IPS-NIHi11 (cell line): ENCODE results near the gene UBE2J2.
"Not testable (repeated sequence)": the region's sequence is repeated elsewhere in the genome, so short reads cannot be mapped to it uniquely, and the experiment has no call there.

Experiments
- DNase-seq: peaks from one replicate; pipeline ENCODE4 v3.0.0; 2012; ENCODE audit warnings: mixed read lengths, low spot score

The UBE2J2 gene

DNA sequence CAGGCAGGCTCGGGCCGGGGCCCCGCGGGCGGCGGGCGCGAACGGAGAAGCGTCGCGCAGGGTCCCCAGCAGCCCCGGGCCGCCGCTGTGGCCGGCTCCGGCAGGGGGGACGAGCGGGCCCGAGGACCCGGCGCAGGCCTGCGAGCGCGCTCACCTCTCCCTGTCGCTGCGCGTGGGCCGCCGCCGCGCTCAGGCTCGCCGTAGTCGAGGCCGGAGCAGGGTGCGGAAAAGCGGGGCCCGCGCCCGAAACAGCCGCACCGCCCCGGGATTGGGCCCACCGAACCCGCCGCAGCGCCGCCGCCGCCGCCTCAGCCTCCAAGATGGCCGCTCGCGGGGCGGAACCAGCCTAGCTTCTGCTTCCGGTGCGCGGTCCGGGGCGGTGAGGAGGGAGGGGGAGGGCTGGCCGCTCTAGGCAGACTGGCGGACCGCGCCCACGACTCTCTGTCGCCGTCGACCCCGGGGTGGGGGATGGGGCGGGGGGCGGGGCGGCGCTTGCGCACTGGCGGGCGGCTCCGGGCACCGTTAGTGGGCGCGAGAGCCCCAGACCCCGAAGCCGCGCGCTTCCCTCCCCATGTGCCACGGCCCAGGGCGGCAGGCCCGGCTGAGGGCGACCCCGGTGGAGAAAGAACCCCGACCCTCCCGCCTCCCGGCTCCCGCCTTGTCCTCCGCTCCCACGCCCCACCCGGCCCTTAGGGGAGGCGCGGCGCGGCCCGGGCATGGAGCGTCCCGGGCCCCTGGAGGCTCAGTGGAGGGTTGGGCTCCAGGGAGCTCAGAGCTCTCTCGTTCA is at the start of gene UBE2J2:
Gene UBE2J2, minus strand, starts transcription at position 343 of the 787 bp plus-strand sequence. CDS start 5,862 bp downstream, outside the sequence.
- peak; percentile 100 for DNase-seq

DNA sequence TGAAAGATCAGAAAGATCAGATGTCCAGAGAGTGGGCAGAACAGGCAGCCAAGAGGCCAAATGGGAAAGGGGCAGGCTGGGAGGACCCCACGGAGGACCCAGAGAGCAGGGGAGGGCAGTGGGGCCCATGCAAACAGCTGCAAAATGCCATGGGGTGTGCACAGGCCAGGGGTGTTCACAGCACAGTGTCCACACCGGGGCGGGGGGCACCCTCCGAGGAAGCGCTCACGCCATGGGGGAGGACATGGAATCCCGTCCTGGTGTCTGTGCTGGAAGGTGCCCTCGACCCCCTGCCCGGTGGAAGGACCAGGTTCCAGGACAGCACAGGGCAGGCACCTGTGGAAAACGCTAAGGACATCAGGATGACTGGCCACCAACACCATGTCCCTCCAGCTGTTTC is 49.3 kb upstream of the UBE2J2 start:
- no peak for DNase-seq

DNA sequence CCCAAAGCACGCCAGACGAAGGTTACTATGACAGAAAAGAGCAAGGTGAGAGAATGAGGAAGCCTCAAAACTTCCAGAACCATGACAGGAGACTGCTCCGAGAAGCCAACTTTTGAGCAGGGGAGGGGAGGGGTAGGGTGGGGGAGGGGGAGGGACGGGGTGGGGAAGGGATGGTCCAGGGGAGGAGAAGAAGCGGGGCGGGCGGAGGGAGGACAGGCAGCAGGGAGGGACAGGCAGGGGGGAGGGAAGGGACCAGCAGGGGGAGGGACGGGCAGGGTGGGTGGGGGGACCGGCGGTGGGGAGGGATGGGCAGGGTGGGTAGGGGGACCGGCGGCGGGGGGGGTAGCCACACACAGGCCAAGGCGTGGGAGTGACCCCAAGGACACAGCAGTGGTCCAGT is 48.8 kb upstream of the UBE2J2 start:
- DNase-seq: no peak

DNA sequence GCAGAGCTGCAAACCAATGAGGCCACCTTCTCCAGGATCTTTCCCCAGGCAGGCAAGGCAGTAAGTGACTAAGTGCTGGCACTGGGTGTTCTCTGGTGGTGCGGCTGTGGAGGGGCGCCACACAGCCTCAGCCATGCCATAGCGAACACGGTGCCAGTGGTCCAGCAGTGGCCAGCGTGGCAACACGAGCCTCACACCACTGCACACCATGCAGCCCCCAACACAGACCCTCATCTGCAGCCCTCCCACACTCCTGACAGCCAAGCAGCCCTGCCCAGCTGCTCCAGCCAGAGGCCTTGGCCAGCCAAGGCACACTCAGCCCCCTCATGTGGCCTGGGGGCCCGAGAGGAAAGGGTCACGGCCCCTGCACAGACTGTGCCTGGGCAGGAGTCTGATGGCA is 47.8 kb upstream of the UBE2J2 start:
- no peak for DNase-seq

DNA sequence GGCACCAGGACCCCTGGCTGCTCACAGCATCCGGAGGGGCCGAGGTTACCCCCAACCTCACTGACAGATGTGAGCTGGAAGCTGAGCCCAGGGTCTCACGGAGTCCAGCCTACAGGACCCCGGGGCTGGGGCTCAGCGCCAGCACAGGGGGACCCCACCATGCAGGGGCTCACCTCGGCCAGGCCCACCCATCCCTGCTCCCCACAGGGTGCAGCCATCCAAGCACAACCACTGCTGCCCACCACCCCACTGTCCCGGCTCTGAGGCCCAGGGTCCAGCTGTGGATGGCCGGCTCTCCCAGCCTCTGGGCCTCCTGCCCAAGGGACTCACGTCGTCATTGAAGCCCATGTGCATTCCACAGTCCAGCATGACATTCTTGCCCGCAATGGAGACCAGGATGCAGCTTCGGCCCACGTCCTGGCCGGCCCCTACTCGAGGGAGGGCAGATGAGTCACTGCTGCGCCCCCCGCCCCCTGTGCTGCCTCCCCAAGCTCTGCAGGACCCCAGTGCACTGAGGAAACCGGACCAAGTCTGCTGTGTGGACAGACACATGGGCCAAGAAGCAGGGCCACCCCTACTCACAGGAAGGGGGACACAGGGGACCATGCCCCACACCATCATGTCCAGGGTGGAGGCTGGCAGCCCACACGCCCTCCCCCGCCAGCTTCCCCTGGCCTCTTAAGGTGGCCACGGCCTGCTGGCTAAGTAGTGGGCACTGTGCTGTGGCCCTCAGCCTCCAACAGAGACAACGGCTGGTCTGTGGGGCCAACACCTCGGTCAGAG is 47.2 kb upstream of the UBE2J2 start:
- no peak for DNase-seq

DNA sequence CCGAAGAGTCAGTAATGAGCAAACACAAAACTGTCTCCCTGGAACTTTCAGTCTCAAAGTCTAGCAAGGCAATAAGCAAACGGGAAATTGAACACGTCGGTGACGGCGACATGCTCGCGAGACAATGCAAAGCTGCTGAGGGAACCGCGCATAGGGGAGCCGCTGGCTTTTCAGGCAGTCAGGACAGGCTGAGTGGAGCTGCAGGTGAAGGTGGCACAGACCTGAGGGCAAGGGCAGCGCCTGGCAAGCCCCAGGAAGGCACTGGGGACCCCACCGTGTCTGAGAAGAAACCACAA is 45.9 kb upstream of the UBE2J2 start:
- DNase-seq: no peak

DNA sequence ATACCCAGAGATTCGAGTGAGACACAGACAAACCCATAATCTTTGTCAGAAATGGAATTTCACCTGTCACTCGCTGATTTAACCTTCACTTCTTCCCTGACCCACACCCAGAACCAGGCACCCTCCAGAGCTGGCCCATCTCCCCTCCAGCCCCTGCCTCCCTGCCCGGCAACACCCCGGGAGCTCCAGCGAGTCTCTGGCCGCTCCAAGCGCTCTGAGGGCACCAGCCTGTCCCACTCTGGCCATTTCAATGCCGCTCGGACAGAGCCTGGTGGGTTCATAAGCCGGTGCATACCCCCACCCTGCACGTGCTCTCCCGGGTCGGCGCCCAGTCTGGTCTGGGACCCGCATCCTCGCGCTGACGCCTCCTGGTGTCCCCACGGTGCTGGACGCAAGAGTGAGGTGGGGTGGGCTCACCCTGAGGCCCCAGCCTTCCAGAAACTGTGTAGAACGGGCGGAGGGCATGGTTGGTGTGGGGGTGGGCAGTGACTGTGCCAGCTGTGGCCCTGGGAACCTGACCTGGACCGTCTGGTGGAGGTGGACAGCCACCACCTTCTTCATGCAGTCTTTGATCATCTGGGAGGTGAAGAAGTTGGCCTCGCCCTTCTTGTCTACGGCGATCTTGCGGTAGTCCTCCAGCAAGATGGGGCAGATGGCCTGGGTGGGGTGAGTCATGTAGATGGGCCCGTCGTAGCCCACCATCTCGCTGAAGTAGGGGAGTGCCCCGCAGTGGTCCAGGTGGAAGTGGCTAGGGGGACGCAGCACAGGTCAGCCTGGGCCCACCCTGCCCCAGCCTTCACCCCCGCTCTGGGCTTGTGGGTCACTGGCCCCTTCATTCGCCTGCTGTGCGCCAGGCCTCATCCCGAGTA is 45.4 kb upstream of the UBE2J2 start:
- DNase-seq: no peak

DNA sequence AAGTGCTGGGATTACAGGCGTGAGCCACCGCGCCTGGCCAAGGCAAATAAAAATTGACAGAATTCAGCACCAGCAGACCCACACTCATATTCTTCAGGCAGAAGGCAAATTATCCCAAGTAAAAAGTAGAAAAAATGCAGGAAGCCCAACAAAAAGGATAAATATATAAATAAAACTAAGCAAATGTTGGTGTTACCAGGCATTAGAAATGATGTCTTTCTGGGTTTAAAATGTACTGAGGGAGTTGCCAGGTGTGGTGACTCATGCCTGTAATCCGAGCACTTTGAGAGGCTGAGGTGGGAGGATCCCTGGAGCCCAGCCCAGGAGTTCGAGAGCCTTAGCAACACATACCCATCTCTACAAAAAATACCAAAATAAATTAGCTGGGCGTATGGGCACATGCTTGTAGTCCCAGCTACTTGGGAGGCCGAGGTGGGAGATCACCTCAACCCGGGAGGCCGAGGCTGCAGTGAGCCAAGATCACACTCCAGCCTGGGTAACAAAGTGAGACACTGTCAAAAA is 44.5 kb upstream of the UBE2J2 start:
- no peak for DNase-seq

DNA sequence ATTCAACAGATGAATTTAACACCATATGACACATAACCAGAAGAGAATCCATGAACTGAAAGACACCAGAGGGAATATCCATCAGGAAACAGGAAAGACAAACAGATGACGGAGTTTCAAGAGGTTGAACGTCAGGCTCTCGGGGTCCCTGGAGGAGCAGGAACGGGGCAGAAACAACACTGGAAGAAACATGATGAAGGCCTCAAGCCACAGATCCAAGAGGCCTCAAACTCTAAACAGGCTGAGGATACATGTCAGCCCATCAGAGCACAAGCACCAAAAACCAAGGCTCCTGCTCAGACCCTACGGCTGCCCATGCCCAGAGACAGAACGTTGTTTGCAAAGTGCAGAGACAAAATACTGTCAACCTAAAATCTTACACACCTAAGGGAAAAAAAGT is 43.8 kb upstream of the UBE2J2 start:
- no peak for DNase-seq

DNA sequence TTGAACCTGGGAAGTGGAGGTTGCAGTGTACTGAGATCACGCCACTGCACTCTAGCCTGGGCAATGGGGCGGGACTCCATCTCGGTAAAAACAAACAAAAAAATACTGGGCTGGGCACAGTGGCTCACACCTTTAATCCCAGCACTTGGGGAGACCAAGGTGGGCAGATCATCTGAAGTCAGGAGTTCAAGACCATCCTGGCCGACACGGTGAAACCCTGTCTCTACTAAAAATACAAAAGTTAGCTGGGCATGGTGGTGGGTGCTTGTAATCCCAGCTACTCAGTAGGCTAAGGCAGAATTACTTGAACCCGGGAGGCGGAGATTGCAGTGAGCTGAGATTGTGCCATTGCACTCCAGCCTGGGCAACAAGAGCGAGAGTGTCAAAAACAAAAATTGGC is 42.5 kb upstream of the UBE2J2 start:
- DNase-seq: not testable (repeated sequence)

DNA sequence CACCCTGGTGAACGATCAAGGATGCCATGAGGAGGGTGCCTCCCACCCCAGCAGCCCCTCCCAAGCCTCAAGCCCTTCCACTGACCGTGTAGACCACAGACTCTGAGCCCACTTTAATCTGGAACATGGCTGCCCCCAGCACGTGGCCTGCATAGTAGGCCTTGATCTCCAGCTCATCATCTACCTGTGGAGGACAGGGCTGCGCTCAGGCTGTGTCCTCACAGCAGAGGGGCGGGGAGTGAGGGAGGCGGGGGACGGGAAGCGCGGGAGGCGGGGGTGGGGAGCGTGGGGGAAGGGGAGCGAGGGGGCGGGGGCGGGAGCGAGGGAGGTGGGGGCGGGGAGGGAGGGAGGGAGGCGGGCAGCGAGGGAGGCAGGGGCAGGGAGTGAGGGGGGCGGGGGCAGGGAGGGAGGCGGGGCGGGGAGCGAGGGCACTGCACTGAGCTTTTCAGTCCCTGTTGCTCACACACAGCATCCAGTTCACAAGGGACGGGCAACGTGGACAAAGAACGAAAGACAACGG is 41.8 kb upstream of the UBE2J2 start:
- peak; percentile 75 for DNase-seq

DNA sequence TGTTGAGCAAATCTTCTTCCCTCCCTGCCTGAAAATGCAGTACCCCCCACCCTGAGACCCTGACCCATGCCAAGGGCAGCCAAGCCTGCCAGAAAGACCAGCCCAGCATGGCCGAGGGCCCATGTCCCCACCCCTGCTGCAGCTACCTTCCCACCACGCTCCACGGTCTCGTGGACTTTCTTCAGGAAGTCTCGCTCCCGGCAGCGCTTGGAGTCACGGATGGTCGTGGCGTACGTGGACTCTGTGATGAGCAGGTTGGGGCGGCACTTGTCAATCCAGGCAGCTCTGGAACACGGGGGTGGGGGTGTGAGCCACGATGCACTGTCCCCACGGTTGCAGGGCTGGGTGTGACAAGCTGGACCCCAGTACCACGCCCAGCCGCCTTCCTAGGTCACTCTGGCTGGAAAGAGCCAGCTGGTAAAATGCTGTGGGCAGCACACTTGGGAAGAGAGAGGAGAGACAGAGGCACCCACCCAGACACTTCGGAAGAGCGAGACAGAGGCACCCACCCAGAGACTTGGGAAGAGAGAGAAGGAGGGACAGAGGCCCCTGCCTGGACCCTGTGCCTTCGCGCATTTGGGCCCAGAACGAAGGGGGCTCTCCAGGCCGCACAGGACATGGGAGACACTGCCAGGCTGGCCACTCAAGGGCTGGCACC is 41.2 kb upstream of the UBE2J2 start:
- DNase-seq: no peak

DNA sequence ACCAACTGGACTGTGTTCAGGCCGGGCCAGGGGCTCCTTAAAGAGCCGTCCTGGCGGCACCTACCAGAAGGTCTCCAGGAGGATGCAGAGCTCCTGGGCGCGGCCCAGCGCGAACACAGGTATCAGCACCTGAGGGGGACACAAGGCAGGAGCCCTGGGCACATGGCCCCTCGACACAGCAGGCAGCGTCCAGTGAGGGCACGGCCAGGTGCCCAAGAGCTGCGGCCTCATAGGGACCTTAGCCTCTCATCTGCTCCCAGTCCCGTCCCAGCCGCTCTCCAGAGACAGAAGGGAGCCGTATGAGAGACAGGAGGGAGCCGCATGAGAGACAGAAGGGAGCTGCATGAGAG is 40.6 kb upstream of the UBE2J2 start:
- no peak for DNase-seq

DNA sequence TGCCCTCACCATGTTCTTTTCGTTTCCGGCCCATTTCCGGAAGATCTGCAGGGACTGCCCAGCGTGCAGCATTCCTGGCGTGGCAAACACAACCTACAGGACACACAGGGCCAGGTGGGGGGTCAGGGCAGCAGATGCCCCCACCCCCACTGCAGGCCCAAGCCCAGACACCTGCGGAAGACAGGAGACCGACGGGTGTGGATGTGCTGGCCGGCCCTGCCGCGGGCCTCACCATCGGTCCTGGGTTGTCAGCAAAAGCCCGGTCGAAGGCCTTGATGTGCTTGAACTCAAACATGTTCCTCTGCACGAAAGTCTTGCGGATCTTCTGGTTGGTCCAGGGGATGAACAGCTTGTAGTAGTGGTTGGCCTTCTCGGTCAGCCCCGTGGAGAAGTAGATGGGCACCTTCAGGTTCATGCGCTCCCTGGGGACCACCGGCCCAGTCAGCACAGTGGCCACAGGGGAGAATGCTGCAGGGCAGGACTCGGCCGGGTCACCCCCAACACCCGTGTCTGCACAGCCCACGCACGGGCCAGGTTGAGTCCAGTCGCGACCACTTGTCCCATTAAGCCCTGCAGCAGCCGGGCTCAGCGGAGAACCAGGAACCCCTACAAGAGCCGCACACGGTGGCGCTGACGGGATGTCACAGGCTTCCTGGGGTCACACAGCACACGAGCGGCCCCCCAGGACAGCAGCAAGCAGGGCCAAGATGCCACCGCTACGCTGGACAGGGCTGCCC is 40.0 kb upstream of the UBE2J2 start:
- DNase-seq: no peak

DNA sequence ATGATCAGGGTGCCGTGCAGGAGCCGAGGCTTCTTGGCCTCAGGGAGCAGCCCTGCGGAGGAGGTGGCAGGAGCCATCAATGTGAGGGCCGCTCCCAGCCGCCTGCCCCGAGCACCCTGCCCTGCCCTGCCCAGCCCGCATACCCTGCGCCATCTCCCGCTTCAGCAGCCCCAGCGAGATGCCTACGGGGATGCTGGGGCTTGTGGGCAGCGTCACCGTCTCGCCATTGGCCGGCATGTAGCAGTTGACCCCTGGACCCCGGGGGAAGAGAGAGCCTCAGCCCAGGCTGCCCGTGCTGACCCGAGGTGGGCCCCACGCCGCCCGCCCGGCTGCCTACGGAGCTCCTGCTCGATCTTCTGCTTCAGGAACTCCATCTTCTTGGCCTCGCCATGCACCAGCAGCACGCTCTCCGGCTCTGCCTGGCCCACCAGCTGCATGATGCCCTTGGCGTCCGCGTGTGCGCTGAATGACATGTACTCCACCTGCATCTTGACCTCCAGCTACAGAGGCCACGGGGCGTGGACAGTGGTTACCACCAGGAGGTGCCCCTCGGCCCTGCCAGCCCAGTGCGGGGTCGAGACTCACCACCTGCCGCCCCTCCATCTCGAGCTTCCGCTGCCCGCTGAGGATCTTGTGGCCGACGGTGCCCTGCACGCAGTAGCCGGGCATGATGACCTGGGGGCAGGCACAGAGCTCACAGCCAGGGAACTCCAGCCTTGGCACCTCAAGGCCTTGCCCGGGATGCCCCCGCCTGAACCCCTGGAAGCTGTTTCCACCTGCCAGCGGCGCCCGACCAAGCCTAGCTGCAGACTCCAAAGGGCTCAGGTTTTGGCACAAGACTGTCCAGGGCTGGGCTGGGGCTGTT is 39.0 kb upstream of the UBE2J2 start:
- no peak for DNase-seq

DNA sequence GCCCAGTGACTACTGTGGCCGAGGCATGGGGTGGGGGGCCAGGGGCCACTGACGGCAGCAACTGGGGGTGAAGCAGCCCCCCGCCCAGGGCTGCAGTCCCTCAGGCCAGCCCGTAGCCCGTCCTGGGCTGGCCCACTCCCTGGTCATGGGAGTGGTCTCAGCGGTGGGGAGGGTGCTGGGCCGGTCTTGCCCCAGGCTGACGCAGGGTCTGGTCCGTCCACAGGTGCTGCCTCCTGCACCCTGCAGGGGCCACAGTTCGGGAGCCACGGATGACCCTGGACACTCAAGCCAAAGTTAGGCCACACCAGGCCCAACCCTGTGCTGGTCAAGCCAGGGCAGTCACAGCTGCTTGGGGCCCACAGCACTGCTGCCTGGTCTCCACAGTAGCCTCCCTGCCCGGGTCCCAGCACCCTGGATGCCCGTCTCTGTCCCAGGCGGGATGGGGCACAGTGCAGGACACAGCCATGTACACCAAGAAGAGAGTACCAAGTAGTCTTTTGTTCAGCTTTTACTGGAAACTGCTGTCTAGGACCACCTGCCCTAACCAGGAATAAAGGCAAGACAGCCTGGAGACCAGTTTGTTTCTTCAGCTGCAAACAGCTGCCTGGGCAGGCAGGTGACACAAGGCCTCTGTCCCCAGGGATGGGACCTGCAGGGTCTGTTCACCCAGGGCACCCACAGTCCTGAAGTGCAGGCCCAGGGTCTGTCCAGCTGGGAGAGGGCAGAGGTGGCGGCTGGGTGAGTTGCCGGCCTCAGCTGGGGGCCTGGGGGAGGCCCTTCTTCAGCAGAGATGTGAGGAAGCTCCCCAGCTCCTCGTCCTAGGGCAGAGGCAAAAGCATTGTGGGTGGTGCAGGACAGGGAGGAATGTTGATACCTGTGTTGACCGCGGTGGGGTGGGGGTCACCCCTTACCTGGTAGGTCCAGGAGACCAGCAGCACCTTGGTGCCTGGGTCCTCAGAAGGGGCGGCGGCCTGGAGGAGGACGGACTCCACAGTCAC is 37.8 kb upstream of the UBE2J2 start:
- DNase-seq: no peak

DNA sequence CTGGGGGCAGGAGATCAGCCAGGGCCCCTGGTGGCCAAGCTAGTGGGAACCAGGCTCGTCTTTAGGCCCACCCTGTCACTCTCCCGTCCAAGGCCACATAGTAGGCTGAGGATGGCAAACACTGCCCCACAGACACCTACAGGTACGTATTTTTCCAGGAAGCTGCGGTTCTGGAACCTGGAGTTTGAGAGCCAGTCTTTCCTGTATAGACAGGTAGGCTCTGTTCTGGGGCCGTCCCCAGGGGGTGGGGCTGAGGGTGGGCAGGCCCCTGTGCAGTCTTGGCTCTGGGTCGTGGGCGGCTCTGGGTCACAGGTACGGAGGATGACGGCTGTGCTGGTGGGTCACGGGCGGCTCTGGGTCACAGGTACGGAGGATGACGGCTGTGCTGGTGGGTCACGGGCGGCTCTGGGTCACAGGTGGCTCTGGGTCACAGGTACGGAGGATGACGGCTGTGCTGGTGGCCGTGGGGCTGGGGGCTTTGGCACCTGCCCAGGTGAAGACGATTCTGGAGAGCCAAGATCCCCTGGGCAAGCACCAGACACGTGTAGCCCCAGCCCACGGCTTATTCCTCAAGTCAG is 36.9 kb upstream of the UBE2J2 start:
- no peak for DNase-seq

DNA sequence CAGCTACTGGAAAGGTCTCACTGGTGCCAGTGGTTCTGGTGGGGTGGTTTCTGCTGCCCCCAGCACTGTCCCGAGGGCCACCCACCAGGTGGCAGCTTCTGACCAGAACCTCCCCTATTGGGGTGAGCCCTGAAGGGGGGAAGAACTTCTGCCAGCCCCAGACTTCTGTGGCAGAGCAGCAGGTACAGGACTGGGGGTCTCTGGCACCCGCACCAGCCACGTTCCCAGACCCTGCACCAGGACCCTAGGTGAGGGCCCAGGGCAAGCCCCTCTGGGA is 36.4 kb upstream of the UBE2J2 start:
- DNase-seq: no peak
